ENCODE measurements around the gene FAM221A. TPM values are rescaled to one million over a fixed set of nuclear protein-coding genes. Genes with fewer than 3 reads are reported as not detected.

FAM221A gene
- total and polyA plus RNA-seq, 9 of the 15 experiments (the other 6 are each of a cell fraction or from before 2014, with no cell fraction given), result not detected

DNA sequence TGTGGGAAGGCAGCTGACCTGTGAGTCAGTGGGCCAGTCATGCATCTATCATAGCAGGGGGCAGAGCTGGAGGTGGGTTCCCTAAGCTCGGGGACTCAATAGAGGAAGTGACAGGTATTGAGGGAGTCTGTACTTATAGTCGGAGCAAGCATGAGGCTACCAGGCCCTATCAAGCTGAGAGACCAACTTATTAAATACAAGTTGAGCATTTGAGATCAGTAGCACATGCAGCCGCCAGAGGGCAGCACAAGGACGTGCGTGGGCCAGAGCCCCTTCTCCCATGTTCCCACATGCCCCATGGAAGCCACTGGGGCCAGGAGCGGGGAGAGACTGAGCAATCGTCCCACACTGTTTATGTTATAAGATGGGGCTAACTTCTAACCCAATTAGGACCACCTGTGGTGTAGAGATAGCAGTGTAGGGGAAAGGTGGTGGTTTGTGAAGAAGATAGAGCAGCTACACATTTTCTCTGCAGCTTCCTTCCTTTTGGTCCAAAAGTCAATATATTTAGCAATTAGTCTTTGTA, 17.0 kb downstream of the FAM221A start (continued):
- TF ChIP-seq REST (IDR thresholded peaks at IDR 0.05; ENCODE audit: borderline replicate concordance), result peak; percentile 84
- no peak for TF ChIP-seq REST (CRISPR knock-in tag; IDR thresholded peaks at IDR 0.05; ENCODE audit: low read depth)
- TF ChIP-seq ARID3A (IDR thresholded peaks at IDR 0.05; ENCODE audit: borderline replicate concordance, low read depth, low read length), result no peak; the same call in 1 of the 2 replicates

Data from K562 (cell line).